GM12891 (cell line): ENCODE data around the gene CHAC1.

Source experiments
- POLR2A ChIP-seq: IDR thresholded peaks from 2 replicates; pipeline ENCODE4 v1.6.1; 2011; ENCODE audit warnings: low read depth, low read length, control low read depth
- POLR2AphosphoS5 ChIP-seq: IDR thresholded peaks from 2 replicates; pipeline ENCODE4 v1.6.1; 2011; ENCODE audit warnings: low read depth, low read length, control low read depth
- TAF1 ChIP-seq: IDR thresholded peaks from 2 replicates; pipeline ENCODE4 v1.6.1; 2011; ENCODE audit warnings: low read depth, low read length, control low read depth

GRCh38 chr15:40942878-40943277 is 10.4 kb upstream of the CHAC1 start:
- TF ChIP-seq POLR2AphosphoS5 = no peak
- no peak for TF ChIP-seq POLR2A
- TF ChIP-seq TAF1 = no peak
